Amygdala (tissue), 56 donors: ENCODE results near the gene PDP2.

Source experiments
- DNase-seq, 56 donors: peaks; one replicate each; lab custom pipeline; 2025; lab: John Stamatoyannopoulos, UW

Gene PDP2

GRCh38 chr16:66880288-66881013, at the start of gene PDP2:
Gene PDP2, plus strand, starts transcription at chr16:66880515. Its CDS starts 3,770 bp downstream, at chr16:66884285.
- DNase-seq: peak; percentile 62 to 96 (median 90)

GRCh38 chr16:66832190-66832589, 48.1 kb upstream of the PDP2 start:
- no peak for DNase-seq

- DNase-seq: no peak
Observed at GRCh38 chr16:66832661-66833305, 47.5 kb upstream of the PDP2 start.

- DNase-seq: no peak
Observed at GRCh38 chr16:66834746-66835145, 45.6 kb upstream of the PDP2 start.

GRCh38 chr16:66840883-66841282, 39.4 kb upstream of the PDP2 start:
- no peak for DNase-seq

- DNase-seq: no peak
Observed at GRCh38 chr16:66841366-66841765, 38.9 kb upstream of the PDP2 start.

GRCh38 chr16:66842765-66843164, 37.5 kb upstream of the PDP2 start:
- peak in 2 of 56 donors; percentile 2 to 10 for DNase-seq

GRCh38 chr16:66843191-66843590, 37.1 kb upstream of the PDP2 start:
- no peak for DNase-seq

GRCh38 chr16:66844009-66844341, 36.3 kb upstream of the PDP2 start:
- DNase-seq: no peak

- DNase-seq: peak in 1 of 56 donors; percentile 15
Observed at GRCh38 chr16:66844342-66845079, 35.8 kb upstream of the PDP2 start, which contains the start of gene CA7. Gene CA7, plus strand, starts transcription at chr16:66844414. Its CDS starts 74 bp downstream, at chr16:66844488.

- no peak for DNase-seq
Observed at GRCh38 chr16:66845080-66845410, 35.3 kb upstream of the PDP2 start.

- peak in 19 of 56 donors; percentile 9 to 65 (median 32) for DNase-seq
Observed at GRCh38 chr16:66845791-66846221, 34.5 kb upstream of the PDP2 start.

GRCh38 chr16:66846266-66846665, 34.0 kb upstream of the PDP2 start:
- DNase-seq: no peak

- no peak for DNase-seq
Observed at GRCh38 chr16:66846831-66847230, 33.5 kb upstream of the PDP2 start.

- no peak for DNase-seq
Observed at GRCh38 chr16:66847533-66848067, 32.7 kb upstream of the PDP2 start.

GRCh38 chr16:66848172-66848571, 32.1 kb upstream of the PDP2 start:
- no peak for DNase-seq

- no peak for DNase-seq
Observed at GRCh38 chr16:66849021-66849420, 31.3 kb upstream of the PDP2 start.

- DNase-seq: no peak
Observed at GRCh38 chr16:66849549-66849948, 30.8 kb upstream of the PDP2 start.

- peak in 1 of 56 donors; percentile 6 for DNase-seq
Observed at GRCh38 chr16:66850115-66850815, 30.1 kb upstream of the PDP2 start.

- DNase-seq: no peak
Observed at GRCh38 chr16:66851166-66851964, 28.9 kb upstream of the PDP2 start.
